H7 (cell line): ENCODE data around the gene MORF4L2. TPM values are rescaled to one million over a fixed set of nuclear protein-coding genes. Genes with fewer than 3 reads are reported as not detected.

Experiments
- DNase-seq: peaks from one replicate; pipeline ENCODE4 v3.0.0; 2012
- H3K27me3 ChIP-seq: 2 replicates; pipeline ENCODE4 v1.6.0; 2011; ENCODE audit warnings: mild to moderate bottlenecking, low read length; ENCODE audit not compliant: control insufficient read depth, insufficient read depth
- H3K36me3 ChIP-seq: replicated peaks from 2 replicates; pipeline ENCODE4 v1.5.1; 2011; ENCODE audit warnings: low read length; ENCODE audit not compliant: control insufficient read depth, insufficient read depth
- H3K4me3 ChIP-seq: 2 replicates; pipeline ENCODE4 v1.5.1; 2011; ENCODE audit warnings: low read depth, mild to moderate bottlenecking, control low read depth, low read length, moderate library complexity; ENCODE audit not compliant: insufficient read depth
- total RNA-seq: library from RNA; depleted of rRNA; stranded (reverse); fragments of >200 nt; shearing (Covaris generic); gene quantifications from 2 replicates; pipeline ENCODE4 v1.2.3, GENCODE V29; 2014; rRNA removed

MORF4L2 gene, protein sequence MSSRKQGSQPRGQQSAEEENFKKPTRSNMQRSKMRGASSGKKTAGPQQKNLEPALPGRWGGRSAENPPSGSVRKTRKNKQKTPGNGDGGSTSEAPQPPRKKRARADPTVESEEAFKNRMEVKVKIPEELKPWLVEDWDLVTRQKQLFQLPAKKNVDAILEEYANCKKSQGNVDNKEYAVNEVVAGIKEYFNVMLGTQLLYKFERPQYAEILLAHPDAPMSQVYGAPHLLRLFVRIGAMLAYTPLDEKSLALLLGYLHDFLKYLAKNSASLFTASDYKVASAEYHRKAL
- total RNA-seq, result 566 and 659 TPM in 2 replicates

GRCh38 chrX:103686199-103687072 is at the start of gene MORF4L2:
Gene MORF4L2 (minus strand): TSS chrX:103686699. CDS start chrX:103677027, 9,672 bp downstream.
- Histone ChIP-seq H3K27me3 (no peaks in the 10 kb centered on the region), H3K36me3 (peaks cover 17% of the 10 kb centered on the region), H3K4me3 (peak within 1 kb of the TSS; percentile 80)
- peak; percentile 74 for DNase-seq

- no peak for DNase-seq
- Histone ChIP-seq H3K4me3 (no peak overlapping the region), H3K27me3 (no peaks in the 10 kb centered on the region), H3K36me3 (no peaks in the 10 kb centered on the region)
These were observed 47.7 kb upstream of the MORF4L2 start for GRCh38 chrX:103734125-103734760.

GRCh38 chrX:103733017-103733416 is 46.5 kb upstream of the MORF4L2 start:
- Histone ChIP-seq H3K4me3 (no peak overlapping the region), H3K27me3 (no peaks in the 10 kb centered on the region), H3K36me3 (no peaks in the 10 kb centered on the region)
- DNase-seq, result no peak

GRCh38 chrX:103730796-103731493 is 44.4 kb upstream of the MORF4L2 start:
- Histone ChIP-seq H3K4me3 (no peak overlapping the region), H3K36me3 (no peaks in the 10 kb centered on the region), H3K27me3 (no peaks in the 10 kb centered on the region)
- DNase-seq, result no peak

GRCh38 chrX:103730147-103730795 is 43.8 kb upstream of the MORF4L2 start:
- DNase-seq, result no peak
- no peaks in the 10 kb centered on the region for H3K27me3 ChIP-seq
- no peaks in the 10 kb centered on the region for H3K36me3 ChIP-seq
- H3K4me3 ChIP-seq, result no peak overlapping the region

DNA sequence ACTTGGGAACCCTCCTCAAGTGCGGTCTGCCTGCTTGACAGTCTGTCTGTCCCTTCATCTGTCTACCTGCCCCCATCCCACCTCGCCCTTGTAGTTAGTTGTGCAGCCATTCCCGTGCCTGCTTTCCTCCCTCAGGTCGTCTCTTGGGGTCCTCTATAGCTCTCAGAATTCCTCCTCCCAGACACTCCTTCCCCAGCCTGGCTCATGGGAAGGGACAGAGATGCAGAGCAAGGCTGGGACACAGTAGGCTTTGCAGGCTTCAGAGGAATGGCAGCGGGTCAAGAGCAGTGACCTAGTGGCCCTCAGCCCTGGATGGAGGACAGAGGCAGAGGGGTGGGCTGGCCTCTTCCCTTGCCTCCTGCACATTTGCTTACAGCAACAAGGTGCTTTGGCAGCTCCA is 42.5 kb upstream of the MORF4L2 start:
- Histone ChIP-seq H3K4me3 (no peak overlapping the region), H3K27me3 (no peaks in the 10 kb centered on the region), H3K36me3 (no peaks in the 10 kb centered on the region)
- no peak for DNase-seq

- peak; percentile 64 for DNase-seq
- no peaks in the 10 kb centered on the region for H3K27me3 ChIP-seq
- no peaks in the 10 kb centered on the region for H3K36me3 ChIP-seq
- no peak overlapping the region for H3K4me3 ChIP-seq
These were observed 40.6 kb upstream of the MORF4L2 start for GRCh38 chrX:103727115-103727514.

DNA sequence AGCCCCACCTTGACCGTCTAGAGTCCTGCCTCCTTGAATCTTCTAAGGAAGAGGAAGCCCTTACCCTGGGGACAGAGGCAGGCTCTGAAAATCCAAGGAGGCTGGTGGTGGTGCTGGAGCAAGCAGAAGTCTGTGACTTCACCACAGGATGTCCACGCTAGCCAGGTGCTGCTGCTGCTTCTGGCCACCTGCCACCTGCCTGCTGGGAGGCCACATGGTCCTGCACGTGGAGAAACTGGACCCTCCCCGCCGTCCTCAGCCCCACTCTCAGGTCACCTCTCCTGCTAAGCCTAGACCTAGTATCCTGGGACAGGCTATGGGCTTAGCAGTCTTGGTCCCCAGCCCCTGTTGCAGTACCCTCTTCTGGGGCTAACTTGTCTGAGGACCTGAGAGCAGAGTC is 40.0 kb upstream of the MORF4L2 start:
- Histone ChIP-seq H3K27me3 (no peaks in the 10 kb centered on the region), H3K4me3 (no peak overlapping the region), H3K36me3 (no peaks in the 10 kb centered on the region)
- no peak for DNase-seq

- Histone ChIP-seq H3K36me3 (no peaks in the 10 kb centered on the region), H3K4me3 (no peak overlapping the region), H3K27me3 (no peaks in the 10 kb centered on the region)
- DNase-seq, result no peak
These were observed 36.0 kb upstream of the MORF4L2 start for GRCh38 chrX:103722505-103722904.

DNA sequence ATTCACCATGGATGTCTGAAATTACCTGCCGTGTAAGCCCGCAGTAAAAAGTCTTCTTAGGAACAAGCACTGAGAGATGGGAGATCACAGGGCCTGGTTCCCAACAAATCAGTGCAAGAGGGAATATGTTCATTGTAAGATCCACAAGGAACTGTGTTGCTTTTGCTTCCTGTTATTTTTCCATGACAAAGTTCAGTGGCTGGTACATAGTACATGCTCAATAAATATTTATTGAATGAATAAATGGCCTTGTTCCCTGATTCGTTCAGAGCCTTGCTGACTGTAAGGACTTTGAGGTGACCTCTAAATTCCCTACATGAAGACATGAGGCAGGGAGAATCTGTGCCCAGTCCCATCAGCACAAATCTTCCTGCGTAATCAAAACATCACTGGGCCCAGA is 31.6 kb upstream of the MORF4L2 start:
- no peak for DNase-seq
- Histone ChIP-seq H3K36me3 (no peaks in the 10 kb centered on the region), H3K4me3 (no peak overlapping the region), H3K27me3 (no peaks in the 10 kb centered on the region; the same call in 1 of the 2 replicates)

- Histone ChIP-seq H3K36me3 (no peaks in the 10 kb centered on the region), H3K27me3 (no peaks in the 10 kb centered on the region; the same call in 1 of the 2 replicates), H3K4me3 (no peak overlapping the region)
- no peak for DNase-seq
These were observed 30.5 kb upstream of the MORF4L2 start for GRCh38 chrX:103716962-103717361.

GRCh38 chrX:103710609-103711008 is 24.1 kb upstream of the MORF4L2 start, which contains the start of gene TMEM31:
Gene TMEM31 (plus strand): TSS chrX:103710909. CDS start chrX:103712259, 1,350 bp downstream.
- no peaks in the 10 kb centered on the region for H3K36me3 ChIP-seq
- H3K4me3 ChIP-seq, result no peak within 1 kb of the TSS
- H3K27me3 ChIP-seq, result no peaks in the 10 kb centered on the region; the same call in 1 of the 2 replicates
- no peak for DNase-seq

DNA sequence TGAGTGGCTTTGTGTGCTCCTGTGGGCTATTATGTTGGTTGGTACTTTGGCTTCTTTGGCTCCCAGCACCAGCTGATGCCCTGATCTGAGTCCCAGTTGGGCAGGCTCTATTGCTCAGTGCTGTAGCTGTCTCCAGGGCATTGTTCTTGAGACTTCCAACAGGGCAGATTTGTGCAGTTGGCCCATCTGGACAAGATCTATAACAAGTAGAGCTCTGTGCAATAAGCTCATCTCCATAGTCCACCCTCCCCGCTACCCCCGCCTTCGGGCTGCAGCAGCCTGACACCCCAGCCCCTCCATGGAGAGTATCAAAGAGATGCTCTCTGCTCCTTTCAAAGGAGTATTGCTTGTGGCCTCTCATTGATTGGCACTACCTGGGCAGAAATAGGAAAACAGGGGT is 18.4 kb upstream of the MORF4L2 start:
- Histone ChIP-seq H3K36me3 (no peaks in the 10 kb centered on the region), H3K4me3 (no peak overlapping the region), H3K27me3 (no peaks in the 10 kb centered on the region; the same call in 1 of the 2 replicates)
- DNase-seq, result no peak

GRCh38 chrX:103699243-103699642 is 12.7 kb upstream of the MORF4L2 start:
- no peaks in the 10 kb centered on the region for H3K27me3 ChIP-seq
- no peak overlapping the region for H3K4me3 ChIP-seq
- H3K36me3 ChIP-seq, result no peaks in the 10 kb centered on the region
- DNase-seq, result no peak
